ENCODE measurements around the gene TNNI2.
A peak's percentile ranks its signal among the peaks of the same experiment; 100 is the strongest.

TNNI2 gene

DNA sequence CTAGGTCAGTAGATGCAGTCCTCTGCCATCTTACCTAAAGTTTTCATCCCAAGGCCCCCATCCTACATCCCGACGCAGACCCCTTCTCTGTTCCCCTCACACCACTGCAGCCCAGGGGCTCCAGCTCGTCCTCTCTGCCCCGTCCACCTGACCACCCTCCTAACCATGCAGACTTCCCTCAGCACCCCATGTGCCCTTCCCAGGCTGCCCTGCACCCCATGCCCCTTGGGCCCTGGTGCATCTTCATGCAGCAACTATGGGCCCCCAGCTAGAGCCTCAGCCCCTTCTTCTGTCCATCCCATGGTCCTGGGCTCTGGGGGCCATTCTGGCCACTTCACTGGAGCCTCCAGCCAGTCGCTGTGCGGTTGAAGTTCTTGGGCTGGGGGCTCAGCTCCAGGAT is 50.0 kb downstream of the TNNI2 start:
- in situ Hi-C loops (cut with MboI; ENCODE audit: low pct_unique_long_range_greater_than_20kb, low sequenced_read_pairs, unreplicated experiment) = no loop called here
- peak; percentile 19 for DNase-seq (ENCODE audit: low spot score)
- TF ChIP-seq, protein P1, sequence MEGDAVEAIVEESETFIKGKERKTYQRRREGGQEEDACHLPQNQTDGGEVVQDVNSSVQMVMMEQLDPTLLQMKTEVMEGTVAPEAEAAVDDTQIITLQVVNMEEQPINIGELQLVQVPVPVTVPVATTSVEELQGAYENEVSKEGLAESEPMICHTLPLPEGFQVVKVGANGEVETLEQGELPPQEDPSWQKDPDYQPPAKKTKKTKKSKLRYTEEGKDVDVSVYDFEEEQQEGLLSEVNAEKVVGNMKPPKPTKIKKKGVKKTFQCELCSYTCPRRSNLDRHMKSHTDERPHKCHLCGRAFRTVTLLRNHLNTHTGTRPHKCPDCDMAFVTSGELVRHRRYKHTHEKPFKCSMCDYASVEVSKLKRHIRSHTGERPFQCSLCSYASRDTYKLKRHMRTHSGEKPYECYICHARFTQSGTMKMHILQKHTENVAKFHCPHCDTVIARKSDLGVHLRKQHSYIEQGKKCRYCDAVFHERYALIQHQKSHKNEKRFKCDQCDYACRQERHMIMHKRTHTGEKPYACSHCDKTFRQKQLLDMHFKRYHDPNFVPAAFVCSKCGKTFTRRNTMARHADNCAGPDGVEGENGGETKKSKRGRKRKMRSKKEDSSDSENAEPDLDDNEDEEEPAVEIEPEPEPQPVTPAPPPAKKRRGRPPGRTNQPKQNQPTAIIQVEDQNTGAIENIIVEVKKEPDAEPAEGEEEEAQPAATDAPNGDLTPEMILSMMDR (IDR thresholded peaks at IDR 0.05; ENCODE audit: extremely low read depth, insufficient read depth, missing control alignments) = no peak

GRCh38 chr11:1889224-1889930 is 50.6 kb downstream of the TNNI2 start:
- TF ChIP-seq, protein P1 (IDR thresholded peaks at IDR 0.05; ENCODE audit: extremely low read depth, insufficient read depth, missing control alignments) = no peak
- in situ Hi-C loops (cut with MboI; ENCODE audit: low pct_unique_long_range_greater_than_20kb, low sequenced_read_pairs, unreplicated experiment) = no loop called here
- peak; percentile 32 for DNase-seq (ENCODE audit: low spot score)

DNA sequence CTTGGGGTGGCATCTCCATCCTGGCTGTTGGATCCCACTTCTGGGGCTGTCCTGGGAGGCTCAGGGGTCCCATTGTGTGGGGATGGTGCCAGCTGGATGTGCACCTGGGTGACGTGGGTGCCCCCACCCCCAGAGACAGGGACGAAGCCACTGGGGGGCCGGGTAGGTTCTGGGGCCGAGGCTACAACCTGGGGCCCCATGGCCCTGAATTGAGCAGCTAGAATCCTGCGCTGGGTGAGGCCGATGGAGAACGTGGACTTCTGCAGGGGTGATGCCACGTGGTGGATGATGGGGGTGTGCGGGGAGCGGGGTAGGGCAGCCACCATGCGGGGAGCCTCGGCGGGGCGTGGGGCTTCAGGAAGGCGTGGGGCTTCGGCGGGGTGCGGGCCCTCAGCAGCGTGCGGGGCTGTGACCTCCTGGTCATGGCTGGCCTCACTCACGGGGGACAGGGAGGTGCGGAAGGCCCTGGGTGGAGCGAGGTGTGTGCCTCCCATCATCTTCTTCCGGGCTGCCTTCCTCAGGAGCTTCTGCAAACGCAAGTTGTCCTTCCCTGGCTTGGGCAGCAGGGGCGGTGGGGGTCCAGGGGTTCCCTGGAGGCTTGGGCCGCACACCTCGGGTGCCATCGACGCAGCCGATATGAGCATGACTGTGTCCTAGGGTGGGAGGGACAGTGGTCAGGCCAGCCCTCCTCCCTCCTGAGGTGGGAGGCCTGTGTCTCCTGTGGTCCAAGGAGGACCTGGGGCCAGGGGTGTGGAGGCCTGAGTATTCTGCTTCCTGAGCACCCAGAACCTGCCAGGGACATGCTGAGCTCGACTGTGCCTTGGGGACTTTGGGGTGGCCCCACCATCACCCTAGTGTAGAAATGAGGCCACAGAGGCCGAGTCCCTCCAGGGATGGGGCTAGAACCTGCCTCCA is 51.4 kb downstream of the TNNI2 start:
- in situ Hi-C loops (cut with MboI; ENCODE audit: low pct_unique_long_range_greater_than_20kb, low sequenced_read_pairs, unreplicated experiment) = no loop called here
- peak; percentile 44 for DNase-seq (ENCODE audit: low spot score)
- TF ChIP-seq, protein P1 (IDR thresholded peaks at IDR 0.05; ENCODE audit: extremely low read depth, insufficient read depth, missing control alignments) = no peak
